HepG2 (cell line): ENCODE measurements around the gene SMAD3. TPM values are rescaled to one million over a fixed set of nuclear protein-coding genes. Genes with fewer than 3 reads are reported as not detected.

Source experiments
- ATAC-seq: fragments of 200-7000 bp; cut with Tn5 transposase; 3 replicates; pipeline ENCODE4 v1.9.1; 2020; ENCODE audit warnings: mild to moderate bottlenecking, moderate library complexity
- BruUV-seq: library from RNA; stranded (reverse); fragments of 400-500 nt; replicated peaks from 2 replicates; lab custom pipeline; 2021; lab: Mats Ljungman, UMichigan
- CTCF ChIA-PET: fragments of 300-600 bp; formaldehyde crosslinking; extraction: SDS; loops from one replicate; lab custom pipeline; 2021; ENCODE audit warnings: low total read pairs, inconsistent platforms, low intra/inter-chr PET ratio; lab: Yijun Ruan, JAX
- POLR2A ChIA-PET: fragments of 350-600 bp; sonication (Branson Sonifier 250); formaldehyde crosslinking; loops from one replicate; lab custom pipeline; 2020; ENCODE audit warnings: antibody characterized with exemption, inconsistent platforms; lab: Yijun Ruan, JAX
- DNase-seq: peaks from one replicate; pipeline ENCODE4 v3.0.0-alpha.2; 2015; ENCODE audit warnings: low spot score
- FAIRE-seq: peaks from 3 replicates; lab custom pipeline; 2011; peaks lifted over from hg19 to GRCh38; lab: Jason Lieb, UNC
- H2AFZ ChIP-seq: one replicate; pipeline ENCODE4 v1.6.1; 2011; ENCODE audit warnings: low read length, inconsistent platforms
- H3K27ac ChIP-seq: fragments of 300-600 bp; 3 replicates; pipeline ENCODE4 v1.8.0; 2011; ENCODE audit warnings: mixed run types, mild to moderate bottlenecking, mixed read lengths, low read length, inconsistent platforms; ENCODE audit not compliant: insufficient read depth; ENCODE audit errors: extremely low read length
- H3K27me3 ChIP-seq, 2 experiments: fragments of 200-600 bp in 1 of 2; 2 replicates in 1 of 2; 3 replicates in 1 of 2; pipeline versions ENCODE4 v1.6.0 to v1.8.0; 2011; ENCODE audit warnings: low read length in 2 of 2, mild to moderate bottlenecking in 2 of 2, moderate library complexity in 2 of 2, inconsistent platforms in 1 of 2; ENCODE audit not compliant: insufficient read depth in 2 of 2, control insufficient read depth in 1 of 2
- H3K36me3 ChIP-seq, 2 experiments: fragments of 200-600 bp in 1 of 2; replicated peaks in 1 of 2; 2 replicates in 1 of 2; 3 replicates in 1 of 2; pipeline versions ENCODE4 v1.5.1 to v1.8.0; 2011; ENCODE audit warnings: low read length in 2 of 2, inconsistent platforms in 1 of 2; ENCODE audit not compliant: insufficient read depth in 2 of 2, control insufficient read depth in 1 of 2
- H3K4me1 ChIP-seq: 2 replicates; pipeline ENCODE4 v1.5.1; 2012; ENCODE audit warnings: low read length, inconsistent platforms; ENCODE audit not compliant: insufficient read depth
- H3K4me2 ChIP-seq: 2 replicates; pipeline ENCODE4 v1.6.0; 2011; ENCODE audit warnings: low read depth, low read length, inconsistent platforms
- H3K4me3 ChIP-seq, 3 experiments: fragments of 200-600 bp in 1 of 3; sonication (generic), shearing (Covaris generic) in 1 of 3; replicated peaks in 1 of 3; 2 replicates each; pipeline ENCODE4 v1.5.1; 2011 to 2016; ENCODE audit warnings: low read length in 3 of 3, inconsistent platforms in 2 of 3, low read depth in 2 of 3, mild to moderate bottlenecking in 2 of 3, control low read depth in 1 of 3, mixed read lengths in 1 of 3; ENCODE audit not compliant: insufficient read depth in 1 of 3
- H3K79me2 ChIP-seq: one replicate; pipeline ENCODE4 v1.6.1; 2011; ENCODE audit warnings: low read length, inconsistent platforms; ENCODE audit not compliant: insufficient read depth
- H3K9ac ChIP-seq: 2 replicates; pipeline ENCODE4 v1.6.0; 2011; ENCODE audit warnings: mild to moderate bottlenecking, low read depth, low read length, inconsistent platforms; ENCODE audit not compliant: insufficient read depth
- H3K9me3 ChIP-seq: 2 replicates; pipeline ENCODE4 v1.5.1; 2012; ENCODE audit warnings: mild to moderate bottlenecking, low read length
- H4K20me1 ChIP-seq: 2 replicates; pipeline ENCODE4 v1.6.0; 2011; ENCODE audit warnings: inconsistent platforms, mild to moderate bottlenecking, low read length, moderate library complexity; ENCODE audit not compliant: insufficient read depth
- CREM ChIP-seq, 2 experiments: sonication (generic) in 1 of 2; formaldehyde crosslinking in 1 of 2; IDR thresholded peaks; 2 replicates each; pipeline versions ENCODE4 v1.4.0 to v1.6.1; 2016 to 2020; ENCODE audit warnings: antibody characterized with exemption in 1 of 2, mild to moderate bottlenecking in 1 of 2, missing genetic modification reagents in 1 of 2
- EP300 ChIP-seq, 3 experiments: sonication (generic) in 1 of 3; formaldehyde crosslinking in 1 of 3; IDR thresholded peaks; 2 replicates each; pipeline versions ENCODE4 v1.5.1 to v1.6.1; 2011 to 2020; ENCODE audit warnings: low read depth in 2 of 3, low read length in 2 of 3, borderline replicate concordance in 1 of 3, improper control_type of control experiment in 1 of 3, mild to moderate bottlenecking in 1 of 3, missing genetic modification reagents in 1 of 3, moderate library complexity in 1 of 3
- HDAC2 ChIP-seq: sonication (generic); formaldehyde crosslinking; IDR thresholded peaks from 2 replicates; pipeline ENCODE4 v1.4.0; 2020; ENCODE audit warnings: missing genetic modification reagents
- PHF21A ChIP-seq: sonication (generic); formaldehyde crosslinking; IDR thresholded peaks from 2 replicates; pipeline ENCODE4 v1.5.0; 2020; ENCODE audit warnings: mild to moderate bottlenecking, missing genetic modification reagents
- RNF2 ChIP-seq: fragments of 450-650 bp; conservative IDR thresholded peaks from 2 replicates; pipeline ENCODE4 v1.6.1; 2016; ENCODE audit warnings: low read depth
- RXRA ChIP-seq: sonication (generic); formaldehyde crosslinking; IDR thresholded peaks from 2 replicates; pipeline ENCODE4 v1.5.1; 2020; ENCODE audit warnings: missing genetic modification reagents
- TFDP2 ChIP-seq: sonication (generic); formaldehyde crosslinking; IDR thresholded peaks from 2 replicates; pipeline ENCODE4 v1.4.0; 2020; ENCODE audit warnings: missing genetic modification reagents
- ZBTB33 ChIP-seq: sonication (generic); formaldehyde crosslinking; IDR thresholded peaks from 2 replicates; pipeline ENCODE4 v1.4.0; 2020; ENCODE audit warnings: missing genetic modification reagents
- ZBTB7B ChIP-seq: sonication (generic); formaldehyde crosslinking; IDR thresholded peaks from 2 replicates; pipeline ENCODE4 v1.4.0; 2020; ENCODE audit warnings: missing genetic modification reagents
- ZC3H4 ChIP-seq: sonication (generic); formaldehyde crosslinking; IDR thresholded peaks from 2 replicates; pipeline ENCODE4 v1.4.0; 2020; ENCODE audit warnings: missing genetic modification reagents, borderline replicate concordance
- ZNF546 ChIP-seq: sonication (generic); formaldehyde crosslinking; conservative IDR thresholded peaks from 2 replicates; pipeline ENCODE4 v1.8.1; 2023; ENCODE audit warnings: mild to moderate bottlenecking, missing genetic modification reagents
- ZNF850 ChIP-seq: sonication (generic); formaldehyde crosslinking; conservative IDR thresholded peaks from 2 replicates; pipeline ENCODE4 v1.9.0; 2021; ENCODE audit warnings: mild to moderate bottlenecking, missing genetic modification reagents
- WGBS: methylation state at CpG from one replicate; pipeline ENCODE4 v1.1.6; 2017; ENCODE audit warnings: low lambda C conversion rate; 5-methylcytosine and 5-hydroxymethylcytosine counted together
- in situ Hi-C: cut with HindIII; loops from 2 replicates; pipeline ENCODE4 v1.10.0; 2017; ENCODE audit warnings: low pct_unique_long_range_greater_than_20kb; ENCODE audit not compliant: extremely low pct_ligation_motif_present
- intact Hi-C: fragments of 100-400 bp; cut with micrococcal nuclease; formaldehyde crosslinking; loops from one replicate; pipeline ENCODE4 v1.10.0; 2022; ENCODE audit not compliant: unreplicated experiment
- polyA plus RNA-seq, 8 experiments: library from polyadenylated mRNA; depleted of rRNA in 3 of 8; stranded (reverse) in 7 of 8; unstranded in 1 of 8; fragments of >200 nt; fragmentation: Illumina TruSeq in 4 of 8; extraction: Trizol in 4 of 8; gene quantifications; 2 replicates each; pipeline versions ENCODE4 v1.2.1 to v1.2.3, GENCODE V29; 2011 to 2016; ENCODE audit warnings: low read depth in 4 of 8, missing spikeins in 1 of 8, mixed read lengths in 1 of 8; ENCODE audit not compliant: insufficient read depth in 1 of 8
- total RNA-seq, 5 experiments: library from RNA; depleted of rRNA; stranded (reverse); fragments of >200 nt; fragmentation: Illumina TruSeq; extraction: Trizol; gene quantifications; 2 replicates each; pipeline ENCODE4 v1.2.3, GENCODE V29; 2016; ENCODE audit warnings: low read depth in 1 of 5

SMAD3 gene
- total and polyA plus RNA-seq, 2 of the 13 experiments (the other 11 are each of a cell fraction or from before 2014, with no cell fraction given): 8.6 to 56.3 TPM

GRCh38 chr15:67097930-67098740 lies 32.7 kb downstream of the SMAD3 start:
- H3K4me3 ChIP-seq: peak overlapping the region in 1 of 3 experiments; percentile 39; a peak in 1 of 6 replicates
- H3K36me3 ChIP-seq: peaks cover 11 to 36% of the 10 kb centered on the region in 2 experiments
- no peaks in the 10 kb centered on the region for H3K9me3 ChIP-seq
- H3K4me1 ChIP-seq: peaks cover 66% of the 10 kb centered on the region
- H3K79me2 ChIP-seq: peaks cover 87% of the 10 kb centered on the region
- H2AFZ ChIP-seq: no peak overlapping the region
- H3K4me2 ChIP-seq: peak overlapping the region; percentile 72
- CTCF ChIA-PET: no interaction called here
- no peak for FAIRE-seq
- 68% methylated on average over 11 of the region's 14 CpGs for WGBS
- no peaks in the 10 kb centered on the region for H3K27me3 ChIP-seq
- in situ Hi-C loops: no loop called here
- TF ChIP-seq ZNF546 (CRISPR knock-in tag) (no peak), ZC3H4 (CRISPR knock-in tag) (no peak), CREM (IDR thresholded peaks at IDR 0.05) (0 out of 2 replicates have a peak, but pooled peaks have one; percentile 1), CREM (CRISPR knock-in tag; IDR thresholded peaks at IDR 0.05) (no peak)
- TF ChIP-seq, all 625 proteins: peak for 1
- peaks cover 60% of the 10 kb centered on the region for H4K20me1 ChIP-seq
- ATAC-seq (peak; percentile 53), DNase-seq (no peak)
- no TSS peak for BruUV-seq
- H3K9ac ChIP-seq: peak overlapping the region; percentile 53
- POLR2A ChIA-PET: interaction anchor here (1.0 to 1.8 kb wide), 7 partner anchors 9 to 49 kb away, joined by 3 to 10 read pairs (median 4); partner anchors contain the start of gene SMAD3
- peak overlapping the region; percentile 78 for H3K27ac ChIP-seq
- intact Hi-C loops: no loop called here

- 6% methylated on average over 5 of the region's 8 CpGs for WGBS
- peak; percentile 90 for DNase-seq
- ChIA-PET POLR2A (interaction anchor here (1.0 to 1.8 kb wide), 6 partner anchors 11 to 50 kb away, joined by 3 to 10 read pairs (median 4); partner anchors contain the start of gene SMAD3), CTCF (no interaction called here)
- peak; percentile 91 for ATAC-seq
- FAIRE-seq: peak; percentile 90
- peak overlapping the region; percentile 72 for H3K4me2 ChIP-seq
- peaks cover 91% of the 10 kb centered on the region for H3K79me2 ChIP-seq
- H3K9me3 ChIP-seq: no peaks in the 10 kb centered on the region
- BruUV-seq: no TSS peak
- H3K27ac ChIP-seq: peak overlapping the region; percentile 78
- peaks cover 12 to 32% of the 10 kb centered on the region in 2 experiments for H3K36me3 ChIP-seq
- H2AFZ ChIP-seq: no peak overlapping the region
- H4K20me1 ChIP-seq: peaks cover 60% of the 10 kb centered on the region
- in situ Hi-C loops: no loop called here
- H3K4me3 ChIP-seq: peak overlapping the region in 1 of 3 experiments; percentile 39; a peak in 1 of 6 replicates
- H3K9ac ChIP-seq: peak overlapping the region; percentile 53
- intact Hi-C loops: no loop called here
- H3K4me1 ChIP-seq: peaks cover 73% of the 10 kb centered on the region
- H3K27me3 ChIP-seq: no peaks in the 10 kb centered on the region
- TF ChIP-seq RXRA: peak; percentile 40
- no peak for TF ChIP-seq TFDP2
- TF ChIP-seq EP300 (IDR thresholded peaks at IDR 0.05; ENCODE audit: low read depth in 2 of 2, low read length in 2 of 2): peak in 1 of 2 experiments; percentile 61; a peak in 1 of 4 replicates
- TF ChIP-seq EP300 (CRISPR knock-in tag; IDR thresholded peaks at IDR 0.05; ENCODE audit: borderline replicate concordance): peak; percentile 53; the same call in 1 of the 2 replicates
- TF ChIP-seq PHF21A (CRISPR knock-in tag): peak; percentile 73; the same call in 1 of the 2 replicates
- 0 out of 2 replicates have a peak, but pooled peaks have one; percentile 10 for TF ChIP-seq ZBTB33 (CRISPR knock-in tag)
- TF ChIP-seq ZBTB7B (CRISPR knock-in tag): peak; percentile 78
- peak; percentile 69; the same call in 1 of the 2 replicates for TF ChIP-seq HDAC2
- TF ChIP-seq ZNF850: peak; percentile 80; the same call in 1 of the 2 replicates
- no peak for TF ChIP-seq RNF2
These were observed 33.4 kb downstream of the SMAD3 start for GRCh38 chr15:67098768-67099282.
